DOHH2 (cell line): ENCODE data around the gene PLA2G7.

Experiments used
- H3F3A ChIP-seq: fragments of 200-600 bp; sonication (generic), shearing (Covaris generic); 2 replicates; pipeline ENCODE4 v1.6.0; 2016; ENCODE audit warnings: antibody characterized with exemption, mild to moderate bottlenecking; ENCODE audit not compliant: control insufficient read depth, insufficient read depth
- H3K27ac ChIP-seq: fragments of 200-600 bp; sonication (generic); 2 replicates; pipeline ENCODE4 v1.5.1; 2014; ENCODE audit warnings: low read depth, mild to moderate bottlenecking, low read length, moderate library complexity
- H3K27me3 ChIP-seq: fragments of 200-600 bp; sonication (generic); 2 replicates; pipeline ENCODE4 v1.6.1; 2014; ENCODE audit warnings: mild to moderate bottlenecking, low read length, mixed read lengths; ENCODE audit not compliant: control insufficient read depth
- H3K36me3 ChIP-seq: fragments of 200-600 bp; sonication (generic); 2 replicates; pipeline ENCODE4 v1.6.1; 2014; ENCODE audit warnings: mild to moderate bottlenecking, low read length, moderate library complexity, mixed read lengths; ENCODE audit not compliant: control insufficient read depth
- H3K4me1 ChIP-seq: fragments of 200-600 bp; sonication (generic); 2 replicates; pipeline ENCODE4 v1.6.1; 2014; ENCODE audit warnings: mild to moderate bottlenecking, low read length, mixed read lengths; ENCODE audit not compliant: control insufficient read depth
- H3K4me2 ChIP-seq: fragments of 200-600 bp; sonication (generic); 2 replicates; pipeline ENCODE4 v1.6.0; 2014; ENCODE audit warnings: mild to moderate bottlenecking, low read length, moderate library complexity
- H3K4me3 ChIP-seq: fragments of 200-600 bp; sonication (generic); 2 replicates; pipeline ENCODE4 v1.5.1; 2014; ENCODE audit warnings: mild to moderate bottlenecking, low read length, mixed read lengths
- H3K79me2 ChIP-seq: fragments of 200-600 bp; sonication (generic); 2 replicates; pipeline ENCODE4 v1.6.1; 2014; ENCODE audit warnings: mild to moderate bottlenecking, low read length, mixed read lengths; ENCODE audit not compliant: control insufficient read depth
- H3K9me2 ChIP-seq: fragments of 200-600 bp; sonication (generic); replicated peaks from 2 replicates; pipeline ENCODE4 v1.6.1; 2014; ENCODE audit warnings: mild to moderate bottlenecking, low read length, mixed read lengths; ENCODE audit not compliant: control insufficient read depth
- H3K9me3 ChIP-seq: fragments of 200-600 bp; sonication (generic); 2 replicates; pipeline ENCODE4 v1.6.1; 2014; ENCODE audit warnings: antibody characterized with exemption, low read length, mixed read lengths; ENCODE audit not compliant: control insufficient read depth, insufficient read depth
- H4K20me1 ChIP-seq: fragments of 200-600 bp; sonication (generic); 2 replicates; pipeline ENCODE4 v1.6.0; 2014; ENCODE audit warnings: low read depth, mild to moderate bottlenecking, antibody characterized with exemption, low read length, moderate library complexity; ENCODE audit not compliant: control insufficient read depth, insufficient read depth
- CTCF ChIP-seq: fragments of 200-600 bp; sonication (generic); IDR thresholded peaks from one replicate; pipeline ENCODE4 v1.5.1; 2014; ENCODE audit warnings: antibody characterized with exemption, mild to moderate bottlenecking, low read depth, low read length; ENCODE audit not compliant: poor library complexity, severe bottlenecking
- EZH2phosphoT487 ChIP-seq: fragments of 200-600 bp; sonication (generic); IDR thresholded peaks from 2 replicates; pipeline ENCODE4 v1.6.1; 2017; ENCODE audit warnings: borderline replicate concordance, mild to moderate bottlenecking, antibody characterized with exemption, low read length, moderate library complexity, mixed read lengths

The PLA2G7 gene

GRCh38 chr6:46757214-46757596 is 22.0 kb upstream of the PLA2G7 start:
- Histone ChIP-seq H3K79me2 (no peaks in the 10 kb centered on the region), H3F3A (no peaks in the 10 kb centered on the region), H4K20me1 (no peaks in the 10 kb centered on the region), H3K9me2 (no peaks in the 10 kb centered on the region), H3K4me1 (peaks cover 3% of the 10 kb centered on the region; the same call in 1 of the 2 replicates), H3K9me3 (no peaks in the 10 kb centered on the region), H3K4me2 (no peak overlapping the region), H3K4me3 (no peak overlapping the region), H3K27me3 (peaks cover 5% of the 10 kb centered on the region), H3K36me3 (no peaks in the 10 kb centered on the region), H3K27ac (no peak overlapping the region)
- TF ChIP-seq EZH2phosphoT487 (no peak), CTCF (no peak)

- Histone ChIP-seq H3K4me3 (no peak overlapping the region), H4K20me1 (no peaks in the 10 kb centered on the region), H3K27ac (no peak overlapping the region), H3K4me1 (peaks cover 3% of the 10 kb centered on the region; the same call in 1 of the 2 replicates), H3K9me3 (no peaks in the 10 kb centered on the region), H3K27me3 (peaks cover 5% of the 10 kb centered on the region), H3K36me3 (no peaks in the 10 kb centered on the region), H3K79me2 (no peaks in the 10 kb centered on the region), H3F3A (no peaks in the 10 kb centered on the region), H3K9me2 (no peaks in the 10 kb centered on the region), H3K4me2 (no peak overlapping the region)
- TF ChIP-seq CTCF = no peak
- TF ChIP-seq EZH2phosphoT487 = no peak
Measured at GRCh38 chr6:46756469-46757213, 21.5 kb upstream of the PLA2G7 start.

GRCh38 chr6:46755865-46756264 is 20.7 kb upstream of the PLA2G7 start:
- Histone ChIP-seq H3K4me3 (no peak overlapping the region), H3K27ac (no peak overlapping the region), H3F3A (no peaks in the 10 kb centered on the region), H3K27me3 (peaks cover 5% of the 10 kb centered on the region), H3K4me2 (no peak overlapping the region), H4K20me1 (no peaks in the 10 kb centered on the region), H3K36me3 (no peaks in the 10 kb centered on the region), H3K9me3 (no peaks in the 10 kb centered on the region), H3K4me1 (peaks cover 3% of the 10 kb centered on the region; the same call in 1 of the 2 replicates), H3K79me2 (no peaks in the 10 kb centered on the region), H3K9me2 (no peaks in the 10 kb centered on the region)
- TF ChIP-seq CTCF (no peak), EZH2phosphoT487 (no peak)
